Measurements from ENCODE around the gene RBM5. TPM values are rescaled to one million over a fixed set of nuclear protein-coding genes. Genes with fewer than 3 reads are reported as not detected.

Gene RBM5
- total and polyA plus RNA-seq, 10 of the 15 experiments (the other 5 are each of a cell fraction or from before 2014, with no cell fraction given) = 35.1 to 347 (median 111) TPM

DNA sequence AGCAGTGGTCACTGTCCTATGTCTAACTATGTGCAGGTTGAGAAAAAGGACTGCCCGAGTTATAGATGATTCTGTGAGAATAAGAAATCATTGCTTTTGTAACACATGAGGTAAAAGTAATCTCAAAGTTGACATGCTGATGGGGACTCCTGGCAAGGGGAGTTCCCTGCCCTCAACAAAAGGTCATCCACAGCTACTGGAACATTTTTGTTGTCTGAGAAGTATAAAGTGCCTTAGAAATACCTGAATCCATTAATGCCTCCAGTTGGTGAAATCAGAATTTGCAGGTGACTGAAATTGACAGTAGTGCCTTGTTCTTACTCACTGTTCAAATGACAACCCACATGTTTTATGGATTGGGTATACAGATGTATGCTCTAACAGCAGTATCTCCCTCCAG, 43.7 kb upstream of the RBM5 start (continued):
- TF ChIP-seq, protein P1, sequence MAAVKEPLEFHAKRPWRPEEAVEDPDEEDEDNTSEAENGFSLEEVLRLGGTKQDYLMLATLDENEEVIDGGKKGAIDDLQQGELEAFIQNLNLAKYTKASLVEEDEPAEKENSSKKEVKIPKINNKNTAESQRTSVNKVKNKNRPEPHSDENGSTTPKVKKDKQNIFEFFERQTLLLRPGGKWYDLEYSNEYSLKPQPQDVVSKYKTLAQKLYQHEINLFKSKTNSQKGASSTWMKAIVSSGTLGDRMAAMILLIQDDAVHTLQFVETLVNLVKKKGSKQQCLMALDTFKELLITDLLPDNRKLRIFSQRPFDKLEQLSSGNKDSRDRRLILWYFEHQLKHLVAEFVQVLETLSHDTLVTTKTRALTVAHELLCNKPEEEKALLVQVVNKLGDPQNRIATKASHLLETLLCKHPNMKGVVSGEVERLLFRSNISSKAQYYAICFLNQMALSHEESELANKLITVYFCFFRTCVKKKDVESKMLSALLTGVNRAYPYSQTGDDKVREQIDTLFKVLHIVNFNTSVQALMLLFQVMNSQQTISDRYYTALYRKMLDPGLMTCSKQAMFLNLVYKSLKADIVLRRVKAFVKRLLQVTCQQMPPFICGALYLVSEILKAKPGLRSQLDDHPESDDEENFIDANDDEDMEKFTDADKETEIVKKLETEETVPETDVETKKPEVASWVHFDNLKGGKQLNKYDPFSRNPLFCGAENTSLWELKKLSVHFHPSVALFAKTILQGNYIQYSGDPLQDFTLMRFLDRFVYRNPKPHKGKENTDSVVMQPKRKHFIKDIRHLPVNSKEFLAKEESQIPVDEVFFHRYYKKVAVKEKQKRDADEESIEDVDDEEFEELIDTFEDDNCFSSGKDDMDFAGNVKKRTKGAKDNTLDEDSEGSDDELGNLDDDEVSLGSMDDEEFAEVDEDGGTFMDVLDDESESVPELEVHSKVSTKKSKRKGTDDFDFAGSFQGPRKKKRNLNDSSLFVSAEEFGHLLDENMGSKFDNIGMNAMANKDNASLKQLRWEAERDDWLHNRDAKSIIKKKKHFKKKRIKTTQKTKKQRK (IDR thresholded peaks at IDR 0.05; ENCODE audit: low read depth, low read length) = no peak
- TF ChIP-seq ZZZ3 (IDR thresholded peaks at IDR 0.05; ENCODE audit: control insufficient read depth, insufficient read length, low read depth) (no peak), BACH1 (IDR thresholded peaks at IDR 0.05; ENCODE audit: borderline replicate concordance) (no peak), SIX5 (IDR thresholded peaks at IDR 0.05; ENCODE audit: low read depth, low read length, severe bottlenecking) (no peak), PBX3 (IDR thresholded peaks at IDR 0.05; ENCODE audit: insufficient replicate concordance, low read depth, low read length) (no peak), USF2 (IDR thresholded peaks at IDR 0.05; ENCODE audit: borderline replicate concordance, low read depth, low read length) (no peak)
- TF ChIP-seq, protein P2, sequence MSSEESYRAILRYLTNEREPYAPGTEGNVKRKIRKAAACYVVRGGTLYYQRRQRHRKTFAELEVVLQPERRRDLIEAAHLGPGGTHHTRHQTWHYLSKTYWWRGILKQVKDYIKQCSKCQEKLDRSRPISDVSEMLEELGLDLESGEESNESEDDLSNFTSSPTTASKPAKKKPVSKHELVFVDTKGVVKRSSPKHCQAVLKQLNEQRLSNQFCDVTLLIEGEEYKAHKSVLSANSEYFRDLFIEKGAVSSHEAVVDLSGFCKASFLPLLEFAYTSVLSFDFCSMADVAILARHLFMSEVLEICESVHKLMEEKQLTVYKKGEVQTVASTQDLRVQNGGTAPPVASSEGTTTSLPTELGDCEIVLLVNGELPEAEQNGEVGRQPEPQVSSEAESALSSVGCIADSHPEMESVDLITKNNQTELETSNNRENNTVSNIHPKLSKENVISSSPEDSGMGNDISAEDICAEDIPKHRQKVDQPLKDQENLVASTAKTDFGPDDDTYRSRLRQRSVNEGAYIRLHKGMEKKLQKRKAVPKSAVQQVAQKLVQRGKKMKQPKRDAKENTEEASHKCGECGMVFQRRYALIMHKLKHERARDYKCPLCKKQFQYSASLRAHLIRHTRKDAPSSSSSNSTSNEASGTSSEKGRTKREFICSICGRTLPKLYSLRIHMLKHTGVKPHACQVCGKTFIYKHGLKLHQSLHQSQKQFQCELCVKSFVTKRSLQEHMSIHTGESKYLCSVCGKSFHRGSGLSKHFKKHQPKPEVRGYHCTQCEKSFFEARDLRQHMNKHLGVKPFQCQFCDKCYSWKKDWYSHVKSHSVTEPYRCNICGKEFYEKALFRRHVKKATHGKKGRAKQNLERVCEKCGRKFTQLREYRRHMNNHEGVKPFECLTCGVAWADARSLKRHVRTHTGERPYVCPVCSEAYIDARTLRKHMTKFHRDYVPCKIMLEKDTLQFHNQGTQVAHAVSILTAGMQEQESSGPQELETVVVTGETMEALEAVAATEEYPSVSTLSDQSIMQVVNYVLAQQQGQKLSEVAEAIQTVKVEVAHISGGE (CRISPR knock-in tag; IDR thresholded peaks at IDR 0.05) = no peak
- TF ChIP-seq, protein P3, sequence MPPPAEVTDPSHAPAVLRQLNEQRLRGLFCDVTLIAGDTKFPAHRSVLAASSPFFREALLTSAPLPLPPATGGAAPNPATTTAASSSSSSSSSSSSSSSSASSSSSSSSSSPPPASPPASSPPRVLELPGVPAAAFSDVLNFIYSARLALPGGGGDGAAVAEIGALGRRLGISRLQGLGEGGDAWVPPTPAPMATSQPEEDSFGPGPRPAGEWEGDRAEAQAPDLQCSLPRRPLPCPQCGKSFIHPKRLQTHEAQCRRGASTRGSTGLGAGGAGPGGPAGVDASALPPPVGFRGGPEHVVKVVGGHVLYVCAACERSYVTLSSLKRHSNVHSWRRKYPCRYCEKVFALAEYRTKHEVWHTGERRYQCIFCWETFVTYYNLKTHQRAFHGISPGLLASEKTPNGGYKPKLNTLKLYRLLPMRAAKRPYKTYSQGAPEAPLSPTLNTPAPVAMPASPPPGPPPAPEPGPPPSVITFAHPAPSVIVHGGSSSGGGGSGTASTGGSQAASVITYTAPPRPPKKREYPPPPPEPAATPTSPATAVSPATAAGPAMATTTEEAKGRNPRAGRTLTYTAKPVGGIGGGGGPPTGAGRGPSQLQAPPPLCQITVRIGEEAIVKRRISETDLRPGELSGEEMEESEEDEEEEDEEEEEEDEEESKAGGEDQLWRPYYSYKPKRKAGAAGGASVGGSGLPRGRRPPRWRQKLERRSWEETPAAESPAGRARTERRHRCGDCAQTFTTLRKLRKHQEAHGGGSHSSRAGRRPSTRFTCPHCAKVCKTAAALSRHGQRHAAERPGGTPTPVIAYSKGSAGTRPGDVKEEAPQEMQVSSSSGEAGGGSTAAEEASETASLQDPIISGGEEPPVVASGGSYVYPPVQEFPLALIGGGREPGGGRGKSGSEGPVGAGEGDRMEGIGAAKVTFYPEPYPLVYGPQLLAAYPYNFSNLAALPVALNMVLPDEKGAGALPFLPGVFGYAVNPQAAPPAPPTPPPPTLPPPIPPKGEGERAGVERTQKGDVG (CRISPR knock-in tag; IDR thresholded peaks at IDR 0.05) = no peak
